SK-N-SH (cell line): Measurements from ENCODE around the gene NRG3. TPM values are rescaled to one million over a fixed set of nuclear protein-coding genes. Genes with fewer than 3 reads are reported as not detected.

Experiments
- CTCF ChIA-PET: fragments of 300-600, 350-600 bp; formaldehyde crosslinking; extraction: SDS; loops from one replicate; lab custom pipeline; 2021; lab: Yijun Ruan, JAX
- POLR2A ChIA-PET: fragments of 350-600 bp; sonication (Branson Sonifier 250); formaldehyde crosslinking; extraction: SDS; loops from one replicate; lab custom pipeline; 2020; ENCODE audit warnings: antibody characterized with exemption, inconsistent platforms; lab: Yijun Ruan, JAX
- DNase-seq: peaks from one replicate; pipeline ENCODE4 v3.0.0; 2012
- H2AFZ ChIP-seq: fragments of 200-600 bp; sonication (generic); 2 replicates; pipeline ENCODE4 v1.8.1; 2016; ENCODE audit warnings: antibody characterized with exemption, mild to moderate bottlenecking, low read depth
- H3F3A ChIP-seq: fragments of 200-600 bp; sonication (generic); replicated peaks from 2 replicates; pipeline ENCODE3; 2016; ENCODE audit warnings: antibody characterized with exemption, mild to moderate bottlenecking; ENCODE audit not compliant: insufficient read depth
- H3K27ac ChIP-seq, 2 experiments: fragments of 200-500 bp in 1 of 2; fragments of 200-600 bp in 1 of 2; sonication (Bioruptor generic) in 1 of 2; sonication (generic), shearing (Covaris generic) in 1 of 2; 2 replicates each; pipeline versions ENCODE4 v1.5.1 to v1.6.1; 2014 to 2016; ENCODE audit warnings: low read depth in 2 of 2, inconsistent platforms in 1 of 2, low read length in 1 of 2, mild to moderate bottlenecking in 1 of 2, mixed read lengths in 1 of 2
- H3K27me3 ChIP-seq: fragments of 200-600 bp; sonication (generic), shearing (Covaris generic); 2 replicates; pipeline ENCODE4 v1.6.1; 2016; ENCODE audit warnings: mixed run types; ENCODE audit not compliant: insufficient read depth
- H3K36me3 ChIP-seq, 2 experiments: fragments of 200-500 bp in 1 of 2; fragments of 200-600 bp in 1 of 2; sonication (Bioruptor generic) in 1 of 2; sonication (generic) in 1 of 2; replicated peaks in 1 of 2; 2 replicates each; pipeline versions ENCODE3 to v1.5.1; 2014 to 2016; ENCODE audit warnings: low read length in 1 of 2, mild to moderate bottlenecking in 1 of 2; ENCODE audit not compliant: insufficient read depth in 2 of 2, control insufficient read depth in 1 of 2
- H3K4me1 ChIP-seq, 2 experiments: fragments of 200-500 bp in 1 of 2; fragments of 200-600 bp in 1 of 2; sonication (Bioruptor generic) in 1 of 2; sonication (generic), shearing (Covaris generic) in 1 of 2; 2 replicates each; pipeline versions ENCODE4 v1.5.1 to v1.6.1; 2014 to 2016; ENCODE audit warnings: low read depth in 1 of 2, low read length in 1 of 2, mixed run types in 1 of 2; ENCODE audit not compliant: insufficient read depth in 2 of 2, control insufficient read depth in 1 of 2
- H3K4me2 ChIP-seq: fragments of 200-600 bp; sonication (generic), shearing (Covaris generic); 2 replicates; pipeline ENCODE4 v1.6.1; 2017; ENCODE audit warnings: mixed run types
- H3K4me3 ChIP-seq, 2 experiments: fragments of 200-500 bp in 1 of 2; fragments of 200-600 bp in 1 of 2; sonication (Bioruptor generic) in 1 of 2; sonication (generic), shearing (Covaris generic) in 1 of 2; 2 replicates each; pipeline versions ENCODE4 v1.5.1 to v1.8.1; 2014 to 2016; ENCODE audit warnings: low read depth in 2 of 2, inconsistent platforms in 1 of 2, low read length in 1 of 2, mild to moderate bottlenecking in 1 of 2, mixed read lengths in 1 of 2, moderate library complexity in 1 of 2
- H3K79me2 ChIP-seq: fragments of 200-600 bp; sonication (generic); 2 replicates; pipeline ENCODE4 v1.8.1; 2017; ENCODE audit warnings: mild to moderate bottlenecking; ENCODE audit not compliant: insufficient read depth
- H3K9ac ChIP-seq: fragments of 200-600 bp; sonication (generic); 2 replicates; pipeline ENCODE4 v1.6.1; 2017; ENCODE audit warnings: mixed run types
- H3K9me2 ChIP-seq: fragments of 200-600 bp; sonication (generic); 2 replicates; pipeline ENCODE4 v1.6.1; 2017; ENCODE audit warnings: mixed run types
- H3K9me3 ChIP-seq: fragments of 200-600 bp; sonication (generic); 2 replicates; pipeline ENCODE4 v1.6.1; 2017; ENCODE audit warnings: mixed run types, mild to moderate bottlenecking, moderate library complexity
- H4K20me1 ChIP-seq: fragments of 200-600 bp; sonication (generic); 2 replicates; pipeline ENCODE4 v1.6.1; 2017; ENCODE audit warnings: mild to moderate bottlenecking, mixed run types; ENCODE audit not compliant: insufficient read depth
- EP300 ChIP-seq, 2 experiments: IDR thresholded peaks; 2 replicates each; pipeline versions ENCODE4 v1.4.0 to v1.6.1; 2012; ENCODE audit warnings: borderline replicate concordance in 1 of 2, low read depth in 1 of 2, low read length in 1 of 2
- EZH2phosphoT487 ChIP-seq: fragments of 200-600 bp; sonication (generic); IDR thresholded peaks from 2 replicates; pipeline ENCODE4 v1.6.1; 2017; ENCODE audit warnings: low read depth, mixed run types, mild to moderate bottlenecking, antibody characterized with exemption, moderate library complexity, borderline replicate concordance
- IRF3 ChIP-seq: fragments of 150-350 bp; IDR thresholded peaks from 2 replicates; pipeline ENCODE4 v1.6.1; 2016; ENCODE audit warnings: mild to moderate bottlenecking, low read depth, low read length
- MAX ChIP-seq: IDR thresholded peaks from 2 replicates; pipeline ENCODE4 v1.4.0; 2012; ENCODE audit warnings: low read depth
- NFIC ChIP-seq: IDR thresholded peaks from 2 replicates; pipeline ENCODE4 v1.4.0; 2012; ENCODE audit warnings: borderline replicate concordance
- POLR2AphosphoS5 ChIP-seq: IDR thresholded peaks from 2 replicates; pipeline ENCODE4 v1.6.1; 2012; ENCODE audit warnings: low read depth, low read length
- REST ChIP-seq: IDR thresholded peaks from 2 replicates; pipeline ENCODE4 v1.6.1; 2012; ENCODE audit warnings: mild to moderate bottlenecking, low read depth, low read length, moderate library complexity
- RFX5 ChIP-seq: IDR thresholded peaks from 2 replicates; pipeline ENCODE4 v1.6.1; 2012; ENCODE audit warnings: mild to moderate bottlenecking, improper control_type of control experiment, low read length
- SIN3A ChIP-seq: IDR thresholded peaks from 2 replicates; pipeline ENCODE4 v1.6.1; 2012; ENCODE audit warnings: low read depth, mild to moderate bottlenecking, low read length, moderate library complexity, borderline replicate concordance
- TEAD4 ChIP-seq: IDR thresholded peaks from 2 replicates; pipeline ENCODE4 v1.4.0; 2012; ENCODE audit warnings: mild to moderate bottlenecking, borderline replicate concordance; ENCODE audit not compliant: insufficient read depth
- WGBS: methylation state at CpG from one replicate; pipeline ENCODE4 v1.1.6; 2017; ENCODE audit warnings: low lambda C conversion rate; 5-methylcytosine and 5-hydroxymethylcytosine counted together
- polyA plus RNA-seq, 3 experiments: library from polyadenylated mRNA; depleted of rRNA; stranded (reverse); fragments of >200 nt; gene quantifications; 2 replicates each; pipeline ENCODE4 v1.2.3, GENCODE V29; 2012

NRG3 gene
- polyA plus RNA-seq, 1 of the 3 experiments (the other 2 are of a cell fraction) = 0.03 TPM

GRCh38 chr10:81969136-81969535, 94.1 kb downstream of the NRG3 start (continued):
- TF ChIP-seq REST (no peak), NFIC (no peak), SIN3A (no peak), POLR2AphosphoS5 (no peak), EZH2phosphoT487 (no peak)

GRCh38 chr10:81978238-81978637, 103.2 kb downstream of the NRG3 start:
- H3K9me3 ChIP-seq = no peaks in the 10 kb centered on the region
- H3K79me2 ChIP-seq = no peaks in the 10 kb centered on the region
- H4K20me1 ChIP-seq = no peaks in the 10 kb centered on the region
- no peaks in the 10 kb centered on the region for H3K27me3 ChIP-seq
- no peaks in the 10 kb centered on the region for H3K9me2 ChIP-seq
- ChIA-PET CTCF (no interaction called here), POLR2A (no interaction called here)
- DNase-seq = no peak
- H3K36me3 ChIP-seq = no peaks in the 10 kb centered on the region
- WGBS = 22% methylated on average over 2 of the region's 2 CpGs
- H3K4me2 ChIP-seq = no peak overlapping the region
- no peak overlapping the region for H3K9ac ChIP-seq
- no peaks in the 10 kb centered on the region for H3F3A ChIP-seq
- no peaks in the 10 kb centered on the region; a peak in 1 of 4 replicates for H3K4me1 ChIP-seq
- no peak overlapping the region for H3K27ac ChIP-seq
- TF ChIP-seq TEAD4 (no peak), REST (peak; percentile 85)
- H3K4me3 ChIP-seq = no peak overlapping the region
- no peak overlapping the region for H2AFZ ChIP-seq

- 0% methylated on average over 1 of the region's 1 CpG for WGBS
- no peaks in the 10 kb centered on the region; a peak in 1 of 4 replicates for H3K4me1 ChIP-seq
- TF ChIP-seq MAX (no peak), EP300 (IDR thresholded peaks at IDR 0.05; ENCODE audit: borderline replicate concordance in 1 of 2, low read depth in 1 of 2, low read length in 1 of 2) (no peak), IRF3 (no peak), RFX5 (no peak)
- H3K79me2 ChIP-seq = no peaks in the 10 kb centered on the region
- no peaks in the 10 kb centered on the region for H3K9me3 ChIP-seq
- H3K9me2 ChIP-seq = no peaks in the 10 kb centered on the region
- POLR2A ChIA-PET = no interaction called here
- H3K4me3 ChIP-seq = no peak overlapping the region
- no peak overlapping the region for H3K27ac ChIP-seq
- CTCF ChIA-PET = no interaction called here
- no peaks in the 10 kb centered on the region for H3K27me3 ChIP-seq
- H3F3A ChIP-seq = no peaks in the 10 kb centered on the region
- H3K36me3 ChIP-seq = no peaks in the 10 kb centered on the region
- H2AFZ ChIP-seq = no peak overlapping the region
- DNase-seq = no peak
- H3K4me2 ChIP-seq = no peak overlapping the region
- H3K9ac ChIP-seq = no peak overlapping the region
- no peaks in the 10 kb centered on the region for H4K20me1 ChIP-seq
Measured at GRCh38 chr10:81981724-81982123, 106.7 kb downstream of the NRG3 start.
